Activated CD8-positive, alpha-beta memory T cell treated with anti-CD3 and anti-CD28 coated beads, Interleukin-2, amount 50 U/mL, for 1 hour (primary cell): ENCODE data around the gene MRPL44.

Experiments used
- DNase-seq: peaks from one replicate; pipeline ENCODE4 v3.0.0-alpha.2; 2020; ENCODE audit errors: extremely low read depth

Gene MRPL44

DNA sequence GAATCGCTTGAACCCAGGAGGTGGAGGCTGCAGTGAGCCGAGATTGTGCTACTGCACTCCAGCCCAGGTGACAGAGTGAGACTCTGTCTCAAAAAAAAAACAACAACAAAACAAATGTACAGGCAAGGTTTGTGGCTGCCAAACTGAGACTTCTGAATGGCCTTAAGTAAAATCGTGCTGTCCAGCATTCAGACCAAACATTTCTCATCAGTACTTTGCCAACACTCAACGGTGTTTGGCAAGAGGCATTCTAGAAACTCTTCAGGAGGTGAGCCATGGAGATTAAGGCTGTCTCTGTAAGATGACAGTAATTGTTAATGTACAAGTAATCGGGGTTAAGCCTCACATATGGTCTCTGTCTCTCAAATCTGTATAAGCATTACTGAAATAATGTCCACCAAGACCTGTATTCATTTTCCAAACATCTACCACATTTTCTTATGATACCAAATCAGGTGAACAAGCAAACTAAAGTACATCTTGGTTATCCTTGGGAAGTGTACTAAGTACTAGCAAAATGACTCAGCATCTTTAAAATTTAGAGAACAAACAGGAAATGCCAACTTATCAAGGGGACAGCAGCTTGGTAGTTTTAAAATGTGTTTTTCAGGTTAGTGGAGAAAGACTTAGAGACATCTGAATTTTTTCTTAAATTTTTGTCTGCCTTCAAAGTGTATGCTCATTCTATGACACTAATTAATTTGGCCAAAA is 52.5 kb downstream of the MRPL44 start:
- no peak for DNase-seq

DNA sequence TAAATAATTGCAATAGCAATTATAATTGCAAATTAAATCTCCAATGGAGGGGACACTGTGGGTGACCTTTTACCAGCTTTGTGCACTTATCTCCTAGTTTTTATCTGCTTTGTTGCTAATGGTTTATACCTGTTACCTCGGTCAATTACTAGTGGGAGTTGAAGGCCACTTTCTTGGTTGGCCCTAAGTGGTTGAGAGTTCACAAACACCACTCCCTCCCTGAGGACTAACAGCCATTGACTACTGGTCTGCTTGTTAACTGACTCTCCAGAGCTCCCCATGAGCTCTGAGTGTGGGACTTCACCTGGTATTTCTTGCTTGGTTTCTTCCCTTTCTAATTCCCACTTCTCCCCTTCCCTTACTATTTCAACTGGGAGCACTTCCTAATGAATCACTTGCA is 54.6 kb downstream of the MRPL44 start:
- no peak for DNase-seq

DNA sequence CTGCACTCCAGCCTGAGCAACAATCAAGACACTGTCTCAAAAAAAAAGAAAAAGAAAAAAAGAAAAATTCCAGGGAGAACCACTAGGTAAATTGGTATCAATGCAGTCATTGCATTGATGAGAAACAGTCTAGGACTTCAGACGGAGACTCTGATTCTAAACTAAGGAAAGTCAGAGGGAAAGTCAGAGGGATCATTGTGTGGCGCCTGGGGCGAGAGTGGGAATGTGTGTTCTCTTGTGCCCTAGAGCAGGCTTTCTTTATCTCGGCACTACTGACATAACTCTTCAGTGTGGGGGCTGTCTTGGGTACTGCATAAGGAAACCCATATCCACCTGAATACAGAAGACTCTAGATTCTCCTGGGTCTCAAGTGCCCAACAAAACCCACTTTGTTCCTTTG is 57.1 kb downstream of the MRPL44 start:
- no peak for DNase-seq

DNA sequence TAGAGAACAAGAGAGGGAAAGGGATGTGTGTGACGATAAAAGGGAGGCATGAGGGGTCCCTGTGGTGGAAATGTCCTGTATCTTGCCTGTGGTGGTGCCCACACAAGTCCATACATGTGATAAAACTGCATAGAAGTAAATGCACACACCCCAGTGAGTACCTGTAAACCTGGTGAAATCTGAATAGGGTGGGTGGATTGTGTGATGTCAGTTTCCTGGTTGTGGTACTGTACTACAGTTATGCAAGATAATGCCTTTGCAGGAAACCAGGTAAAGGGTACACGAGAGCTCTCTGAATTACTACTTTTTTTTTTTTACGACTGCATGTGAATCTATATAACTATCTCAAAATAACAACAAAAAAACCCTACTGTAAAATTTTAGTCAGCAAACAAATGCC is 59.7 kb downstream of the MRPL44 start:
- DNase-seq, result no peak
